HEK293T (cell line): Measurements from ENCODE around the gene PTCH1.

ENCODE experiments used
- BHLHE40 ChIP-seq: fragments of 450-650 bp; IDR thresholded peaks from 2 replicates; pipeline ENCODE4 v1.6.1; 2016; ENCODE audit warnings: mild to moderate bottlenecking, moderate library complexity, borderline replicate concordance
- FOXA1 ChIP-seq: fragments of 450-650 bp; IDR thresholded peaks from 2 replicates; pipeline ENCODE4 v1.6.1; 2016; ENCODE audit warnings: mild to moderate bottlenecking
- FOXM1 ChIP-seq: fragments of 450-650 bp; IDR thresholded peaks from 2 replicates; pipeline ENCODE4 v1.6.1; 2017; ENCODE audit warnings: mild to moderate bottlenecking, borderline replicate concordance
- NFRKB ChIP-seq: fragments of 450-650 bp; IDR thresholded peaks from 2 replicates; pipeline ENCODE4 v1.6.1; 2016; ENCODE audit warnings: mild to moderate bottlenecking, moderate library complexity
- SP1 ChIP-seq: fragments of 450-650 bp; IDR thresholded peaks from 2 replicates; pipeline ENCODE4 v1.6.1; 2017
- SUZ12 ChIP-seq: fragments of 450-650 bp; IDR thresholded peaks from 2 replicates; pipeline ENCODE4 v1.6.1; 2016; ENCODE audit warnings: mild to moderate bottlenecking
- TARDBP ChIP-seq: fragments of 450-650 bp; IDR thresholded peaks from 2 replicates; pipeline ENCODE4 v1.6.1; 2016
- ZNF384 ChIP-seq: fragments of 450-650 bp; IDR thresholded peaks from 2 replicates; pipeline ENCODE4 v1.6.1; 2016

GRCh38 chr9:95406121-95406520 is 110.7 kb downstream of the PTCH1 start:
- TF ChIP-seq FOXA1 (no peak), FOXM1 (no peak), TARDBP (no peak), BHLHE40 (no peak), SP1 (no peak), NFRKB (no peak), SUZ12 (no peak), ZNF384 (no peak)
